Neutrophil (primary cell): ENCODE data around the gene KCNJ1.

Experiments used
- H3K27ac ChIP-seq: fragments of 200-600 bp; sonication (generic); 2 replicates; pipeline ENCODE4 v1.5.1; 2016; ENCODE audit warnings: mild to moderate bottlenecking, moderate library complexity
- H3K27me3 ChIP-seq: fragments of 200-600 bp; sonication (generic); 2 replicates; pipeline ENCODE4 v1.6.0; 2016; ENCODE audit warnings: mild to moderate bottlenecking
- H3K36me3 ChIP-seq: fragments of 200-600 bp; sonication (generic); 2 replicates; pipeline ENCODE4 v1.5.1; 2017
- H3K4me1 ChIP-seq, 2 experiments: fragments of 200-600 bp in 1 of 2; sonication (generic) in 1 of 2; 1 replicate in 1 of 2; 2 replicates in 1 of 2; pipeline versions ENCODE4 v1.5.1 to v1.6.1; 2013 to 2016; ENCODE audit warnings: low read depth in 1 of 2, low read length in 1 of 2, mild to moderate bottlenecking in 1 of 2, moderate library complexity in 1 of 2; ENCODE audit not compliant: control insufficient read depth in 1 of 2, insufficient read depth in 1 of 2
- H3K4me3 ChIP-seq, 2 experiments: fragments of 200-600 bp in 1 of 2; sonication (generic) in 1 of 2; 1 replicate in 1 of 2; 2 replicates in 1 of 2; pipeline ENCODE4 v1.5.1; 2013 to 2016; ENCODE audit warnings: low read depth in 1 of 2, low read length in 1 of 2, mild to moderate bottlenecking in 1 of 2, moderate library complexity in 1 of 2
- H3K9me3 ChIP-seq: fragments of 200-600 bp; sonication (generic); 2 replicates; pipeline ENCODE4 v1.5.1; 2016
- TF ChIP-seq, protein P1 (sequence below): fragments of 200-600 bp; sonication (generic); IDR thresholded peaks from 2 replicates; pipeline ENCODE4 v1.5.1; 2016; ENCODE audit warnings: antibody characterized with exemption

The KCNJ1 gene

DNA sequence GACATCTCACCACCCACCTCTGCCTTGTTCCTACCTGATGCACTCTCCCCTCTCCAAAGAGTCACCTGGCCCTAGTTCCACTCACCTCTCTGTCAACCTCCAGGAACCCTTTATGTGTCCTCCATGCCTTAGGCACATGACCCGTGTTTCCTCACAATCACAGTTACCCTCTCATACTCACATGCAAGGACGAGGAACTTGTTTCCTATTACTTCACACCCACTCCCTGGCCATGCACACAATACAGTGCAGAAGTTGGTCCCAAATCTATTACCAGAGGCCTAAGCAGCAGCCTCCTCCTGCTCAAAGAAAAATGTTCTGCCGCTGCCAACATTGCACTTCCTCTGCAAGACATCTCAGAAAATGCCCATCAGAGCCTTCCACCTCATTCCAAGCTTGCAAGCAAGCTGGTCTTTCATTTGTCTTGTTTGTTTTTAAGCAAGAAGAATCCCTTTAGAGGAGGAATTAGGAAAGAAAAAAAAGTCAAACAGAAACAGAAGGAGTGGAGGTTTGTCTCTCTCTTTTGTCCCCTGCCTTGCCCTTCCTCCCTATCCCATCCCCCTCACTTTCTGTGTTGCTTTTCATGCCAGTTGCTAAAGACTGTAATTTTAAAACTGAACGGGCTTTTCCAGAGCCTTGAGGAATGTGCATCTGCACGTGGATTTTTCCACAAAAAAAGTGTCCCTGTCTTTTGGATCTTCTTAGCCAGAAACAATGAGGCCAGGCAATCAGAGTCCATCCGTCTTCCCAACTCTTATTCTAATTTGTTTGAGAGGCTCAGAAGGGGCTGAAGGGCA, 63.4 kb downstream of the KCNJ1 start:
- Histone ChIP-seq H3K9me3 (no peaks in the 10 kb centered on the region), H3K27ac (peak overlapping the region; percentile 54), H3K4me1 (peaks cover 4 to 6% of the 10 kb centered on the region in 2 experiments), H3K4me3 (no peak overlapping the region), H3K27me3 (no peaks in the 10 kb centered on the region), H3K36me3 (peaks cover 98% of the 10 kb centered on the region)
- TF ChIP-seq, protein P1, sequence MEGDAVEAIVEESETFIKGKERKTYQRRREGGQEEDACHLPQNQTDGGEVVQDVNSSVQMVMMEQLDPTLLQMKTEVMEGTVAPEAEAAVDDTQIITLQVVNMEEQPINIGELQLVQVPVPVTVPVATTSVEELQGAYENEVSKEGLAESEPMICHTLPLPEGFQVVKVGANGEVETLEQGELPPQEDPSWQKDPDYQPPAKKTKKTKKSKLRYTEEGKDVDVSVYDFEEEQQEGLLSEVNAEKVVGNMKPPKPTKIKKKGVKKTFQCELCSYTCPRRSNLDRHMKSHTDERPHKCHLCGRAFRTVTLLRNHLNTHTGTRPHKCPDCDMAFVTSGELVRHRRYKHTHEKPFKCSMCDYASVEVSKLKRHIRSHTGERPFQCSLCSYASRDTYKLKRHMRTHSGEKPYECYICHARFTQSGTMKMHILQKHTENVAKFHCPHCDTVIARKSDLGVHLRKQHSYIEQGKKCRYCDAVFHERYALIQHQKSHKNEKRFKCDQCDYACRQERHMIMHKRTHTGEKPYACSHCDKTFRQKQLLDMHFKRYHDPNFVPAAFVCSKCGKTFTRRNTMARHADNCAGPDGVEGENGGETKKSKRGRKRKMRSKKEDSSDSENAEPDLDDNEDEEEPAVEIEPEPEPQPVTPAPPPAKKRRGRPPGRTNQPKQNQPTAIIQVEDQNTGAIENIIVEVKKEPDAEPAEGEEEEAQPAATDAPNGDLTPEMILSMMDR, result no peak

DNA sequence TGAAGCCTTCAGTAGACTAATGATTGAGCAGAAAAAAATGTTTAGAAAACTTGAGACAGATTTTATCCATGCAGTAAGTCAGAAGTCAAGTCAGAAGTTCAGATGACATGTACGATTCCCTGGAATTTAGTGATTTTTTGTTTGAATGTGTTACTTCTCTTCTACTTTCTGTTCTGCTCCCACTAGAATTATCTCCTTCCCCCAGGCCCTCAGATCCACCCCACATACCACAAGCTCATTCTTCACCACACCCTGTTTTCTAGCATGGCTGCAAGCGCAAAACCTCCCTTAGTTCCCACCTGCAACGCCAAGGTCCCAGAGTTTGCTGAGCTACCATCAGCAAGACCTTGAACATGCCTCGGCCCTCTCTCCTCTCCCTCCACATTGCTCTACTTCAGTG, 64.1 kb downstream of the KCNJ1 start:
- Histone ChIP-seq H3K27ac (peak overlapping the region; percentile 54), H3K36me3 (peaks cover 98% of the 10 kb centered on the region), H3K9me3 (no peaks in the 10 kb centered on the region), H3K4me1 (peaks cover 4 to 6% of the 10 kb centered on the region in 2 experiments), H3K27me3 (no peaks in the 10 kb centered on the region), H3K4me3 (no peak overlapping the region)
- TF ChIP-seq, protein P1, result no peak

DNA sequence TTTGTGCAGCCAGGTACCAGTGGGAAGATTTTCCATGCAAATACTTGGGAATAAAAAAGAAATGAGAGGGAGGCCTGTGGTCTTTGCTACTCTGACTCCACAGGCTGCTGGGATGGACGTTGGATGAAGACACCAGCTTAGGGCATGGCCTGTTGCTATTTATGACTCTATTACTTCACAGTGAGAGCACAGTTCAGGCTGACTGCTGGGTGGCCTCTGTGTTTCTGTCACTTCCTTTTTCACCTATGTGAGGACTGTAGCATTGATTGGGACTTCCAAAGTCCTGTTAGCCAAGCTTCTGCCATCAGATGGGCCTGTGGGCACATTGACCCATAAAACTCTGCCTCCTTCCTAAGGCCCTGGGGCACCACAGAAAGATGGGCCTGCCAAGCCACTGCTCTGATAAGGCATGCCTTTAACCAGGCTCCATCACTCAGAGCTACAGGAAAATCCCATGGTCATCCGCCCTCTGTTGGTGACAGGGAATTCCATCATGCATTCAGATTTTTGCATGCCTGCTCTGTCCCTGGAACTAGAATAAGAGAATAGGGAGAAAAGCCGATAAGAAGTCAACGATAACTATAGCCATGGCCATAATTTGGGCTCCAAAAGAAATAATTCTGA, 64.6 kb downstream of the KCNJ1 start:
- Histone ChIP-seq H3K27me3 (no peaks in the 10 kb centered on the region), H3K9me3 (no peaks in the 10 kb centered on the region), H3K4me3 (no peak overlapping the region), H3K36me3 (peaks cover 98% of the 10 kb centered on the region), H3K27ac (peak overlapping the region; percentile 46), H3K4me1 (peaks cover 4 to 6% of the 10 kb centered on the region in 2 experiments)
- TF ChIP-seq, protein P1, result no peak

DNA sequence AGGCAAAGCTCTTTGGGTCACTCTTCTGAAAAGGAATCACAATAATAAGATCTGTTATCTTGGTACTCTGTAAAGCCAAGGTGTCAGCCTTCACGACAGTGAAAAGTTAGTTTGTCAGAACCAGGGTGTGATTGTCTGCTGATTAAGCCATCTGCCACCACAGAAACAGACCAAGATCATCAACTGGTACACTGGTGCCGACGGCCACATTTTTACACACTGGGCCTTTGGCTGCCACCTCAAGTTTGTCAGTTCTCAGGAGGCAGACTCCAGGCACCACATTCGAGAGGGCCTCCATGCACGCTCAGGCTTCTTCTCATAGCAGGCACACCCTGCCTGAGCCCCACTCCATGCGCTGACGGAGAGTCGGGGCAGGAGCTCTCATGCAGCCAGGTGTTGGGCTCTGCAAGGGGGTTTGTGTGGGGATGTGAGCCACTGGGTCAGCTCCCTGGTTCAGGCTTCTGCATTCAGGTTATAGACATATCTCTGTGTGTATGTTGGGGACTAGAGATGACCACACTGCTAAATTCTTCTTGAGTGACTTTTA, 66.2 kb downstream of the KCNJ1 start:
- Histone ChIP-seq H3K4me3 (no peak overlapping the region), H3K36me3 (peaks cover 93% of the 10 kb centered on the region), H3K27me3 (no peaks in the 10 kb centered on the region), H3K9me3 (no peaks in the 10 kb centered on the region), H3K27ac (no peak overlapping the region), H3K4me1 (peaks cover 8 to 14% of the 10 kb centered on the region in 2 experiments)
- TF ChIP-seq, protein P1, result no peak

DNA sequence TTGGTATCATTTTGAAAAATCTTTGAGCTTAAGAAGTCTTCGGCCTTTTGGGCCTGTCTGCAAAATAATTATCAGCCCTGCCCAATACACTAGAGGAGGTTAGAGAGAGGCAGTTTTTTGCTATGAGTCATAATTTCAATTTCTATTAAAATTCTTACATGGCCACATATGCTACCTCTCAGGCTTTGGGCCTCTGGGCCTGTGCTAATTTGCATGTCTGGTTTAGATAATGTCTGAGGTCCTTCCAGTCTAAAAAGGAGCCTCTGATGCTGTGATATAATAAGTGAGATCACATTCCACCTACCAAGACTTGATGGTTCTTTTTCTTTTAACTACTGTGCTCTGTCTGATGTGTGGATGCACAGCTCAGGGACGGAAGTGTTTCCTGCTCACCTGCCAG, 70.8 kb downstream of the KCNJ1 start:
- peak overlapping the region; percentile 49 for H3K27ac ChIP-seq
- no peaks in the 10 kb centered on the region for H3K27me3 ChIP-seq
- no peak overlapping the region for H3K4me3 ChIP-seq
- H3K4me1 ChIP-seq, result peaks cover 4 to 8% of the 10 kb centered on the region in 2 experiments
- TF ChIP-seq, protein P1, result no peak
- no peaks in the 10 kb centered on the region for H3K9me3 ChIP-seq
- peaks cover 95% of the 10 kb centered on the region for H3K36me3 ChIP-seq
